Upper lobe of right lung (tissue), 1 donor: ENCODE data around the gene BSDC1. TPM values are rescaled to one million over a fixed set of nuclear protein-coding genes. Genes with fewer than 3 reads are reported as not detected.
"Not testable (repeated sequence)": the region's sequence is repeated elsewhere in the genome, so short reads cannot be mapped to it uniquely, and the experiment has no call there.

Source experiments
- ATAC-seq: fragments of 200-7000 bp; cut with Tn5 transposase; one replicate; pipeline ENCODE4 v1.9.1; 2020; ENCODE audit warnings: mild to moderate bottlenecking, moderate library complexity
- DNase-seq: peaks from one replicate; pipeline ENCODE4 v3.0.0-alpha.2; 2020
- H3K27ac ChIP-seq: fragments of 200-600 bp; one replicate; pipeline ENCODE4 v1.8.0; 2022
- H3K27me3 ChIP-seq: fragments of 200-600 bp; one replicate; pipeline ENCODE4 v1.8.0; 2022; ENCODE audit warnings: mild to moderate bottlenecking
- H3K36me3 ChIP-seq: fragments of 200-600 bp; one replicate; pipeline ENCODE4 v1.8.0; 2022
- H3K4me1 ChIP-seq: fragments of 200-600 bp; one replicate; pipeline ENCODE4 v1.8.0; 2022
- H3K4me3 ChIP-seq: fragments of 200-600 bp; one replicate; pipeline ENCODE4 v1.8.0; 2022; ENCODE audit warnings: mild to moderate bottlenecking
- H3K9me3 ChIP-seq: fragments of 200-600 bp; one replicate; pipeline ENCODE4 v1.8.0; 2022
- CTCF ChIP-seq: fragments of 200-600 bp; IDR thresholded peaks from one replicate; pipeline ENCODE4 v1.8.0; 2022; ENCODE audit warnings: antibody characterized with exemption
- intact Hi-C: fragments of 100-400 bp; cut with DNase I; formaldehyde crosslinking; loops from one replicate; pipeline ENCODE4 v1.11.0; 2022
- total RNA-seq: library from RNA; stranded (reverse); fragmentation: NEBNext Ultra II Directional; extraction: Animal tissue kit (Norgen Biotek cat#: 25700); gene quantifications from one replicate; pipeline ENCODE4 v1.2.1, GENCODE V29; 2021
- donor health status: DM: no; HTN: yes; CAD: no; lungs with severe emphysema.

The BSDC1 gene
- total RNA-seq, 1 donor from 2014 or later: 67.6 TPM

- intact Hi-C loops: no loop called here
- H3K9me3 ChIP-seq: no peaks in the 10 kb centered on the region
- H3K27me3 ChIP-seq: no peaks in the 10 kb centered on the region
- H3K4me3 ChIP-seq: no peak overlapping the region
- ATAC-seq (no peak), DNase-seq (no peak)
- H3K27ac ChIP-seq: no peak overlapping the region
- no peaks in the 10 kb centered on the region for H3K36me3 ChIP-seq
- no peak for TF ChIP-seq CTCF
- peaks cover 4% of the 10 kb centered on the region for H3K4me1 ChIP-seq
Observed at GRCh38 chr1:32398401-32398800, 4.2 kb upstream of the BSDC1 start.

- H3K4me1 ChIP-seq: peaks cover 20% of the 10 kb centered on the region
- DNase-seq, ATAC-seq, H3K4me3 ChIP-seq, H3K27me3 ChIP-seq, H3K27ac ChIP-seq, intact Hi-C loops, H3K9me3 ChIP-seq, H3K36me3 ChIP-seq: not testable (repeated sequence)
Observed at GRCh38 chr1:32396524-32396923, 2.3 kb upstream of the BSDC1 start.

- H3K9me3 ChIP-seq: no peaks in the 10 kb centered on the region
- H3K4me1 ChIP-seq: peaks cover 20% of the 10 kb centered on the region
- TF ChIP-seq CTCF: no peak
- H3K27ac ChIP-seq: peak overlapping the region; percentile 88
- no peak for ATAC-seq
- peaks cover 8% of the 10 kb centered on the region for H3K36me3 ChIP-seq
- DNase-seq: no peak
- H3K4me3 ChIP-seq: peak overlapping the region; percentile 96
- intact Hi-C loops: no loop called here
- no peaks in the 10 kb centered on the region for H3K27me3 ChIP-seq
Observed at GRCh38 chr1:32394890-32395432, 720 bp upstream of the BSDC1 start.

GRCh38 chr1:32393832-32394140, 455 bp downstream of the BSDC1 start:
- H3K9me3 ChIP-seq: no peaks in the 10 kb centered on the region
- peaks cover 20% of the 10 kb centered on the region for H3K36me3 ChIP-seq
- ATAC-seq (peak; percentile 35), DNase-seq (no peak)
- TF ChIP-seq CTCF: no peak
- H3K27me3 ChIP-seq: no peaks in the 10 kb centered on the region
- peaks cover 20% of the 10 kb centered on the region for H3K4me1 ChIP-seq
- H3K4me3 ChIP-seq: peak overlapping the region; percentile 96
- intact Hi-C loops: no loop called here
- H3K27ac ChIP-seq: peak overlapping the region; percentile 88

- DNase-seq: no peak
- no peak for ATAC-seq
- H3K9me3 ChIP-seq: no peaks in the 10 kb centered on the region
- H3K4me3 ChIP-seq: peak overlapping the region; percentile 96
- H3K4me1 ChIP-seq: peaks cover 20% of the 10 kb centered on the region
- peaks cover 26% of the 10 kb centered on the region for H3K36me3 ChIP-seq
- no peak for TF ChIP-seq CTCF
- no peaks in the 10 kb centered on the region for H3K27me3 ChIP-seq
- intact Hi-C loops: no loop called here
- H3K27ac ChIP-seq: no peak overlapping the region
Observed at GRCh38 chr1:32393136-32393535, 1.1 kb downstream of the BSDC1 start.

- no peak for TF ChIP-seq CTCF
- Histone ChIP-seq H3K9me3 (no peaks in the 10 kb centered on the region), H3K4me1 (peaks cover 20% of the 10 kb centered on the region), H3K27me3 (no peaks in the 10 kb centered on the region), H3K4me3 (no peak overlapping the region), H3K27ac (no peak overlapping the region), H3K36me3 (peaks cover 34% of the 10 kb centered on the region)
- DNase-seq (no peak), ATAC-seq (no peak)
- intact Hi-C loops: no loop called here
Observed at GRCh38 chr1:32392325-32392724, 1.9 kb downstream of the BSDC1 start.
